HUES64 (cell line): Measurements from ENCODE around the gene ZGPAT.
A peak's percentile ranks its signal among the peaks of the same experiment; 100 is the strongest.
"Not testable (repeated sequence)": the region's sequence is repeated elsewhere in the genome, so short reads cannot be mapped to it uniquely, and the experiment has no call there.

Source experiments
- H3K27ac ChIP-seq: 2 replicates; pipeline ENCODE4 v1.7.0; 2013; ENCODE audit warnings: low read depth, low read length, inconsistent platforms
- H3K27me3 ChIP-seq: 2 replicates; pipeline ENCODE4 v1.6.1; 2013; ENCODE audit warnings: mild to moderate bottlenecking, low read length; ENCODE audit not compliant: insufficient read depth
- H3K36me3 ChIP-seq: 2 replicates; pipeline ENCODE4 v1.6.1; 2013; ENCODE audit warnings: mild to moderate bottlenecking, low read length; ENCODE audit not compliant: insufficient read depth
- H3K4me1 ChIP-seq: 2 replicates; pipeline ENCODE4 v1.6.1; 2013; ENCODE audit warnings: mild to moderate bottlenecking, low read length, moderate library complexity; ENCODE audit not compliant: insufficient read depth
- H3K4me3 ChIP-seq: 2 replicates; pipeline ENCODE4 v1.5.1; 2013; ENCODE audit warnings: mild to moderate bottlenecking, low read length, moderate library complexity
- H3K9ac ChIP-seq: 2 replicates; pipeline ENCODE4 v1.6.1; 2013; ENCODE audit warnings: mild to moderate bottlenecking, low read depth, low read length
- H3K9me3 ChIP-seq: 2 replicates; pipeline ENCODE4 v1.6.1; 2013; ENCODE audit warnings: low read depth, low read length; ENCODE audit not compliant: insufficient read depth
- WGBS: fragments of 150-250, 120-280 bp; methylation state at CpG from one replicate; pipeline ENCODE4 v1.1.7; 2013; ENCODE audit warnings: missing lambda C conversion rate; 5-methylcytosine and 5-hydroxymethylcytosine counted together

ZGPAT gene

DNA sequence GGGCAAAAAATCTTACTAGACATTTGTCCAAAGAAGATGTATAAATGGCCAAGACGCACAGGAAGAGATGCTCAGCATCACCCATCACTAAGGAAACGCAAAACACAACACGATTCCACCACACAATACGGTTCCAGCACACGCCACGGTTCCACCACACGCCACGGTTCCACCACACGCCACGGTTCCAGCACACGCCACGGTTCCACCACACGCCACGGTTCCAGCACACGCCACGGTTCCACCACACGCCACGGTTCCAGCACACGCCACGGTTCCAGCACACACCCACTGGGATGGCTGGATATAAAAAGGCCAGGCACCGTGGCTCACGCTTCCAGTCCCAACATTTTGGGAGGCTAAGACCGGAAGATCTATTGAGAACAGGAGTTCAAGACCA lies 69.0 kb downstream of the ZGPAT start:
- not testable (repeated sequence) for H3K4me3 ChIP-seq, H3K9me3 ChIP-seq, H3K9ac ChIP-seq, H3K27ac ChIP-seq, H3K27me3 ChIP-seq, H3K36me3 ChIP-seq
- 96% methylated on average over 23 of the region's 23 CpGs for WGBS
- peaks cover 10% of the 10 kb centered on the region; the same call in 1 of the 2 replicates for H3K4me1 ChIP-seq

DNA sequence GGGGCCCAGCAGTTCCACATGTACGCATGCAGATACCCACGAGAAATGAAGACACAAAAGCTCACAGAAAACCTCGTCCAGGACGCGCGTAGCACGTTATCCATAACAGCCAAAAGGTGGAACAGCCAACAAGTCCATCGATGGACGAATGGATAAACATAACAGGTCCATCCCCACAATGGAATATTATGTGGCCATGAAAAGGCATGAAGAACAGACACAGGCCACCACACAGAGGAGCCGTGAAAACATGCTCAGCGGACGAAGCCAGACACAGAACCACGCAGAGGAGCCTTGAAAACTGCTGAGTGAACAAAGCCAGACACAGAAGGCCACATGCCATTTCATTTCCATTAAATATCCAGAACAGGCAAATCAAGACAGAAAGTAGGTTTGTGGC lies 69.8 kb downstream of the ZGPAT start:
- WGBS, result 97% methylated on average over 13 of the region's 13 CpGs
- no peak overlapping the region for H3K4me3 ChIP-seq
- no peaks in the 10 kb centered on the region for H3K36me3 ChIP-seq
- no peaks in the 10 kb centered on the region for H3K9me3 ChIP-seq
- peaks cover 10% of the 10 kb centered on the region; the same call in 1 of the 2 replicates for H3K4me1 ChIP-seq
- H3K27me3 ChIP-seq, result no peaks in the 10 kb centered on the region
- H3K9ac ChIP-seq, result no peak overlapping the region
- peak overlapping the region; percentile 55; the same call in 1 of the 2 replicates for H3K27ac ChIP-seq

DNA sequence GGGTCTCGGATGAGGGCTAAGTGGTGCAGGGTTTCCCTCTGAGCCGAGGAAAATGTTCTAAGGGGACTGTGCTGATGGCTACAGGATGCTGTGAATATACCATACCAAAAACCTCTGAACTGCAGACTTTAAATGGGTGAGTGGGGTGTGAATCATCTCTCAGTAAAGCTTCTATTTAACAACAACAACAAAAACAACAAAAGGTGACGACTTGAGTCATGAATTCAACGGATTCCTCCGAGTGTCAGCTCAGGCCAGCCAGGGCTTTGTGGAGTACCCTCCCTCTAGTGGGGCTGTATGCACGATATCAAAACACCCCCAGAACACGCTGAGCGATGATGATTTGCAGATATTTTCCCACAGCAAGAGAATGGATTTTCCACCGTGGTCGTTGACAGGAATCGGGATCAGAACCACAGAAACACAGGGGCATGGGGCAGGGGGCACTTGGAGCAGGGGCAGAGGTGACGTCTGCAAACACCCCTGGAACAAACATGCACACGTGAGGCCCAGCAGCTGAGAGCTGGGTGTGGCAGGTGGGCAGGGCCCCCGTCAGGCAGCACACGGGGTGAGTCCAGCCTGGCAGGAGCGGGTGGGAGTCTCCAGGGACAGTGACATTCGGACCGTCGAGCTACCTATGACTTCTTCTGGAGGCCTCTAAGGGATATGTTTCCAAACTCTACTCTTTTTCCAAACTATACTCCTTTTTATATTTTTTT lies 70.4 kb downstream of the ZGPAT start:
- peak overlapping the region; percentile 55; the same call in 1 of the 2 replicates for H3K27ac ChIP-seq
- H3K36me3 ChIP-seq, result no peaks in the 10 kb centered on the region
- peaks cover 10% of the 10 kb centered on the region; the same call in 1 of the 2 replicates for H3K4me1 ChIP-seq
- no peak overlapping the region for H3K9ac ChIP-seq
- 57% methylated on average over 19 of the region's 19 CpGs for whole genome bisulfite sequencing
- H3K27me3 ChIP-seq, result no peaks in the 10 kb centered on the region
- H3K4me3 ChIP-seq, result no peak overlapping the region
- no peaks in the 10 kb centered on the region for H3K9me3 ChIP-seq

DNA sequence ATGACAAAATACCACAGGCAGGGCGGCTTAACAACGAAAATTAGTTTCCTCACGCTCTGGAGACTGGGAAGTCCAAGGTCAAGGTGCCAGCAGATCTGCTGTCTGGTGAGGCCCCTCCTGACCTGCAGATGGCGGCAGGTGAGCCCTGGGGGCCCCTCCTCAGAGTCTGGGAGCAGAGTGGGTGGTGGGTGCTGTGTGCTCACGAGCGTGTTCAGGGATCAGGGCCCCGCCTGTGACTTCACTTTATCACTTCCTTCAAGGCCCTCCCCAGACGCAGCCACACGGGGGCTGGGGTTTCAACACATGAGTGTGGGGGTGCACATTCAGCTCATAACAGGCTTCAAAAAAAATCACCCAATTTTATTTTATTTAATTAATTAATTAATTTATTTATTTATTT lies 71.0 kb downstream of the ZGPAT start:
- Histone ChIP-seq H3K27ac (peak overlapping the region; percentile 46; the same call in 1 of the 2 replicates), H3K27me3 (no peaks in the 10 kb centered on the region), H3K4me3 (no peak overlapping the region), H3K36me3 (no peaks in the 10 kb centered on the region), H3K4me1 (peaks cover 10% of the 10 kb centered on the region; the same call in 1 of the 2 replicates), H3K9ac (no peak overlapping the region), H3K9me3 (no peaks in the 10 kb centered on the region)
- WGBS, result 87% methylated on average over 7 of the region's 9 CpGs

DNA sequence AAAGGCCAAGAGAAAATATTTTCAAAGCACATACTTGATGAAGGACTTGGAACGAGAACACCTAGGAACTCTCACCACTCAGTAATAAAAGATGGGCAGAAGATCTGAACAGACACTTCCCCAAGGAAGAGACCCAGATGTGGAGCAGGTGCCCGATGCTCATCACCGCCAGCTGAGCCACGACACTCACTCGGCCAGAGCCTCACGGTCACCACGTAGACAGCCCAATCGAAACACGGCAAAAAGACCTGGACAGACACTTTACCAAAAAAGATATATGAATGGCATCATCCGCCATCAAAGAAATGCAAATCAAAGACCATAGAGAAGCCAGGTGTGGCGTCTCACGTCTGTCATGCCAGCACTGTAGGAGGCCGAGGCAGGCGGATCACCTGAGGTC lies 73.3 kb downstream of the ZGPAT start:
- Histone ChIP-seq H3K27ac (no peak overlapping the region), H3K27me3 (no peaks in the 10 kb centered on the region), H3K4me3 (no peak overlapping the region), H3K9me3 (no peaks in the 10 kb centered on the region), H3K36me3 (no peaks in the 10 kb centered on the region), H3K9ac (no peak overlapping the region), H3K4me1 (peaks cover 3% of the 10 kb centered on the region; the same call in 1 of the 2 replicates)
- WGBS, result 96% methylated on average over 14 of the region's 14 CpGs

DNA sequence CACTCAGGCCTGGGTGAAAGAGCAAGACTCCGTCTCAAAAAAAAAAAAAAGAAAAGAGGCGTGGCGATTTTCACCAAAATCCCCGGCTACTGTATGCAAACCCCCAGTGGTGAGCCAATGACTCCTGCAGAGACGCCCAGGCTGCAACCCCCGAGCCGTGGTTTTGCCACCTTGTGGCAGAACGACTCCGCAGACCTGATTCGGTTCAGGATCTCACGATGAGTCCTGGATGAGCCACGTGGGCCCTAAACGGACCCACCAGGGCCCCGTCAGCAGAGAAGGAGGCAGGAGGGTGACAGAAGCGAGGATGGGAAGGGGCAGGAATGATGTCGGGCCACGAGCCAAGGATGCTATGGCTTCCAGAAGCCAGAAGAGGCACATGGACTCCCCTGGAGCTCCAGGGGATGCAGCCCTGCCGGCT lies 74.2 kb downstream of the ZGPAT start:
- no peaks in the 10 kb centered on the region for H3K27me3 ChIP-seq
- WGBS, result 74% methylated on average over 18 of the region's 18 CpGs
- no peak overlapping the region for H3K4me3 ChIP-seq
- no peaks in the 10 kb centered on the region for H3K36me3 ChIP-seq
- no peak overlapping the region for H3K9ac ChIP-seq
- no peak overlapping the region for H3K27ac ChIP-seq
- H3K4me1 ChIP-seq, result peaks cover 3% of the 10 kb centered on the region; the same call in 1 of the 2 replicates
- no peaks in the 10 kb centered on the region for H3K9me3 ChIP-seq

- Histone ChIP-seq H3K27me3 (no peaks in the 10 kb centered on the region), H3K4me1 (peaks cover 3% of the 10 kb centered on the region; the same call in 1 of the 2 replicates), H3K36me3 (no peaks in the 10 kb centered on the region), H3K4me3 (no peak overlapping the region), H3K9me3 (no peaks in the 10 kb centered on the region), H3K9ac (no peak overlapping the region), H3K27ac (no peak overlapping the region)
- WGBS, result 93% methylated on average over 12 of the region's 12 CpGs
Measured at GRCh38 chr20:63782521-63782971, 74.7 kb downstream of the ZGPAT start.

- H3K27me3 ChIP-seq, result no peaks in the 10 kb centered on the region
- WGBS, result 90% methylated on average over 16 of the region's 16 CpGs
Measured at GRCh38 chr20:63783970-63784369, 76.1 kb downstream of the ZGPAT start.

DNA sequence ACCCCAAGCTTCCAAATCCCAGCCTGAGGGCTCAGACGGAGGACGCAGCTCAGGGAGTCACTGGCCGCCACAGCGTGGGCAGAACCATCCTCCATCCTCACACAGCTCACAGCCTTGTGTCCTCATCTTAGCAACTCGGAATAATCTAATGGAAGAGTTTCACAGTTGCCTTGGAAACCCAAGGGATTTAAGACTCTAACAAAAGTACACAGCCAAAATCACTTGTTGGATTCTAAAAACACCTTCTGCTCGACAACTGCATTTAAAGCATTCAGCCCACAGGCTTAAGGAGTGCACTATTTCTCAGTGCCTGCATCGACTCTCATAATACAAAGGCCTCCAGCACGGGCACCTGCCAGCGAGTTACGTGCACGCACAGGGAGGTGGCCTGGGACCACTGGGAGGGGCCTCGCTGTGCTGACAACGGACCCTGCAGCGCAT lies 77.9 kb downstream of the ZGPAT start:
- no peak overlapping the region for H3K9ac ChIP-seq
- H3K36me3 ChIP-seq, result peaks cover 16% of the 10 kb centered on the region
- no peaks in the 10 kb centered on the region for H3K27me3 ChIP-seq
- WGBS, result 89% methylated on average over 14 of the region's 14 CpGs
- H3K4me1 ChIP-seq, result no peaks in the 10 kb centered on the region
- no peaks in the 10 kb centered on the region for H3K9me3 ChIP-seq
- no peak overlapping the region for H3K27ac ChIP-seq
- no peak overlapping the region for H3K4me3 ChIP-seq

More at GRCh38 chr20:63783970-63784369, 76.1 kb downstream of the ZGPAT start:
- no peak overlapping the region for H3K27ac ChIP-seq
- H3K4me3 ChIP-seq, result no peak overlapping the region
- H3K9ac ChIP-seq, result no peak overlapping the region
- no peaks in the 10 kb centered on the region for H3K4me1 ChIP-seq
- no peaks in the 10 kb centered on the region for H3K36me3 ChIP-seq
- H3K9me3 ChIP-seq, result no peaks in the 10 kb centered on the region
